PC-9 (cell line): ENCODE data around the gene SESN3. TPM values are rescaled to one million over a fixed set of nuclear protein-coding genes. Genes with fewer than 3 reads are reported as not detected.
A peak's percentile ranks its signal among the peaks of the same experiment; 100 is the strongest.

Experiments
- BruUV-seq: library from RNA; stranded (reverse); fragments of 400-500 nt; replicated peaks from 2 replicates; lab custom pipeline; 2021; lab: Mats Ljungman, UMichigan
- CTCF ChIA-PET: fragments of 300-600 bp; sonication (Branson Sonifier 250); formaldehyde crosslinking; loops from one replicate; lab custom pipeline; 2022; ENCODE audit warnings: antibody characterized with exemption; lab: Charles Lee
- POLR2A ChIA-PET: fragments of 300-600 bp; sonication (Branson Sonifier 250); formaldehyde crosslinking; loops from one replicate; lab custom pipeline; 2022; ENCODE audit warnings: antibody characterized with exemption; ENCODE audit not compliant: unreplicated experiment; lab: Charles Lee
- DNase-seq, 2 experiments: peaks; one replicate each; pipeline versions ENCODE4 v3.0.0 to v3.0.0-alpha.2; 2015 to 2022; ENCODE audit warnings: mixed read lengths in 1 of 2
- H2AFZ ChIP-seq: fragments of 200-600 bp; sonication (generic); 2 replicates; pipeline ENCODE4 v1.8.1; 2017; ENCODE audit warnings: antibody characterized with exemption
- H3F3A ChIP-seq: fragments of 200-600 bp; sonication (generic); 2 replicates; pipeline ENCODE4 v1.8.1; 2017; ENCODE audit warnings: antibody characterized with exemption, mild to moderate bottlenecking, low read depth; ENCODE audit not compliant: insufficient read depth
- H3K27ac ChIP-seq: fragments of 200-600 bp; sonication (generic); 2 replicates; pipeline ENCODE4 v1.6.1; 2016; ENCODE audit warnings: mixed run types
- H3K27me3 ChIP-seq: fragments of 200-600 bp; sonication (generic); 2 replicates; pipeline ENCODE4 v1.6.1; 2016; ENCODE audit warnings: low read depth, mixed run types; ENCODE audit not compliant: insufficient read depth
- H3K36me3 ChIP-seq: fragments of 200-600 bp; sonication (generic); 2 replicates; pipeline ENCODE4 v1.6.1; 2016; ENCODE audit warnings: low read depth, mixed run types
- H3K4me1 ChIP-seq: fragments of 200-600 bp; sonication (generic); replicated peaks from 2 replicates; pipeline ENCODE4 v1.6.1; 2016; ENCODE audit warnings: mixed run types; ENCODE audit not compliant: insufficient read depth
- H3K4me2 ChIP-seq: fragments of 200-600 bp; sonication (generic); 2 replicates; pipeline ENCODE4 v1.6.1; 2017; ENCODE audit warnings: mixed run types
- H3K4me3 ChIP-seq: fragments of 200-600 bp; sonication (generic); 2 replicates; pipeline ENCODE4 v1.6.1; 2016; ENCODE audit warnings: mixed run types
- H3K79me2 ChIP-seq: fragments of 200-600 bp; sonication (generic); 2 replicates; pipeline ENCODE4 v1.6.1; 2017; ENCODE audit warnings: low read depth, mixed run types
- H3K9me2 ChIP-seq: fragments of 200-600 bp; sonication (generic); 2 replicates; pipeline ENCODE4 v1.8.1; 2017; ENCODE audit warnings: mild to moderate bottlenecking; ENCODE audit not compliant: insufficient read depth
- H3K9me3 ChIP-seq: fragments of 200-600 bp; sonication (generic); 2 replicates; pipeline ENCODE4 v1.8.1; 2016; ENCODE audit warnings: low read depth; ENCODE audit not compliant: insufficient read depth
- H4K20me1 ChIP-seq: fragments of 200-600 bp; sonication (generic); 2 replicates; pipeline ENCODE4 v1.8.1; 2017; ENCODE audit not compliant: insufficient read depth
- EZH2 ChIP-seq: fragments of 200-600 bp; sonication (generic); IDR thresholded peaks from 2 replicates; pipeline ENCODE4 v1.8.0; 2017; ENCODE audit warnings: antibody characterized with exemption, low read depth
- intact Hi-C: fragments of 100-400 bp; cut with micrococcal nuclease; formaldehyde crosslinking; loops from one replicate; pipeline ENCODE4 v1.10.0; 2022; ENCODE audit not compliant: unreplicated experiment
- total RNA-seq: library from RNA; stranded (reverse); gene quantifications from 2 replicates; pipeline ENCODE4 v1.2.3, GENCODE V29; 2021
- TF ChIP-seq, protein P1 (sequence below): fragments of 200-600 bp; sonication (generic); conservative IDR thresholded peaks from 2 replicates; pipeline ENCODE4 v1.6.1; 2017; ENCODE audit warnings: mixed run types, antibody characterized with exemption, mild to moderate bottlenecking, moderate library complexity

Gene SESN3
- total RNA-seq, 1 experiment from 2014 or later: 0.85 TPM

DNA sequence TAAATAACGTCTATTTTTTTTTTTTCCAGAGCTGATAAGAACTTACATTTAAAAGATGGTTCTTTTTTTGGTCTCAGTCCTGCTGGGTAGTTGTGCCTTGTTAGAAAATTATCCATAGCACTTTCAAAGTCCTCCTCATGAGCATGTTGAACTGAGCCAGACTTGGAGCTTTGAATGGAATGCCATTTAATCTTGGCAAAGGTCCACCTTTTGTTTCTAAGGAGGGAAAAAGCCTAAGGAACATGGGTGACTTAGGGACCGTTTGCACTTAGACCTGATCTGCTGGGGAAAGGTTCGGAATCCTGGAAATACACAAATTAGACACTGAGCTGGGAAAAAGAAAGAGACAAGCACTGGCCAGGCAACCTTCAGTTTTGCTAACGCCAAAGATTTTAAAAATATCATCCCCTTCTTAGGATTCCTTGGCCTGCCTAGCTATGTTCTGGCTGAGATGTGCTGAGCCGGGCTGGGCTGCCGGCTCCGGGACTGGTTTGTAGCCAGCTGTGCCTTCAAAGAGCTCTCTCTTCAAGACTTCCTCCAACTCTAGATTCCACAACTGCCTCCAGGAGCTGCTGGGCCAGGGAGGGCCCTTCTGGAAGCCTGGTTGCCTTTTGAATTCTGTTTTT is 74.0 kb downstream of the SESN3 start:
- H3F3A ChIP-seq: peaks cover under 1% of the 10 kb centered on the region; the same call in 1 of the 2 replicates
- ChIA-PET CTCF (interaction anchor here (0.6 to 1.2 kb wide), 2 partner anchors 548 to 609 kb away, joined by 3 read pairs; no protein-coding TSS in a partner anchor), POLR2A (no interaction called here)
- TF ChIP-seq, protein P1, sequence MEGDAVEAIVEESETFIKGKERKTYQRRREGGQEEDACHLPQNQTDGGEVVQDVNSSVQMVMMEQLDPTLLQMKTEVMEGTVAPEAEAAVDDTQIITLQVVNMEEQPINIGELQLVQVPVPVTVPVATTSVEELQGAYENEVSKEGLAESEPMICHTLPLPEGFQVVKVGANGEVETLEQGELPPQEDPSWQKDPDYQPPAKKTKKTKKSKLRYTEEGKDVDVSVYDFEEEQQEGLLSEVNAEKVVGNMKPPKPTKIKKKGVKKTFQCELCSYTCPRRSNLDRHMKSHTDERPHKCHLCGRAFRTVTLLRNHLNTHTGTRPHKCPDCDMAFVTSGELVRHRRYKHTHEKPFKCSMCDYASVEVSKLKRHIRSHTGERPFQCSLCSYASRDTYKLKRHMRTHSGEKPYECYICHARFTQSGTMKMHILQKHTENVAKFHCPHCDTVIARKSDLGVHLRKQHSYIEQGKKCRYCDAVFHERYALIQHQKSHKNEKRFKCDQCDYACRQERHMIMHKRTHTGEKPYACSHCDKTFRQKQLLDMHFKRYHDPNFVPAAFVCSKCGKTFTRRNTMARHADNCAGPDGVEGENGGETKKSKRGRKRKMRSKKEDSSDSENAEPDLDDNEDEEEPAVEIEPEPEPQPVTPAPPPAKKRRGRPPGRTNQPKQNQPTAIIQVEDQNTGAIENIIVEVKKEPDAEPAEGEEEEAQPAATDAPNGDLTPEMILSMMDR: no peak
- TF ChIP-seq EZH2: no peak
- H4K20me1 ChIP-seq: no peaks in the 10 kb centered on the region
- H3K79me2 ChIP-seq: no peaks in the 10 kb centered on the region
- intact Hi-C loops: no loop called here
- H3K4me3 ChIP-seq: no peak overlapping the region
- H3K27me3 ChIP-seq: no peaks in the 10 kb centered on the region
- DNase-seq: no peak
- H3K36me3 ChIP-seq: no peaks in the 10 kb centered on the region
- no peak overlapping the region for H3K4me2 ChIP-seq
- no TSS peak for BruUV-seq
- H3K9me2 ChIP-seq: no peaks in the 10 kb centered on the region
- 0 out of 2 replicates have a peak overlapping the region, but pooled peaks have one; percentile 9 for H2AFZ ChIP-seq
- H3K27ac ChIP-seq: no peak overlapping the region
- H3K9me3 ChIP-seq: no peaks in the 10 kb centered on the region
- no peaks in the 10 kb centered on the region for H3K4me1 ChIP-seq

DNA sequence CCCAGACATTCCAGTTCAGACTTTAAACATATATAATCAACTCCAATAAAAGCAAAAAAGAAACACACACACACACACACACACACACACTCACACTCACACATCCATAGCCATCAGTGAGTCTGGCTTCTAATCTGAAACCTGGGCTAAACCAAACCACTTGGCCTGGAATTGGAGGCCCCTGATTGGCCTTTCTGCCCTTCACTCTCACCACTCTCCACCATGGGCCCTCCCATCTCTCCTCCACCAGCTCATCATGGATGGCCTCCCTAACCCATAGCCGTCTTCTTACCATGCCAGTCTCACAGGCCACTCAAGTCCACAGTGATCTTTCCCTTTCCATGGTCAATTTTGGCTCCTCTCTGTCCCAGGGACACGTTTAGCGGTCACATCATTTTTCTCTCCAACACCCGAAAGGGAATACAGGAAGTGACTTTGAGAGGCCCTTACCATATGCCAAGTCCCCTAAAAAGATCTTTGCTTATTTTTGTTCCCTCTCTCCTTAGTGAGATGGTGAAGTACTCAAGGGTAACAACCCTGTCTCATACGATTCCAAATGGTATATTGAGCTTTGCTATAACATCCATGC is 74.8 kb downstream of the SESN3 start:
- intact Hi-C loops: no loop called here
- ChIA-PET POLR2A (no interaction called here), CTCF (interaction anchor here (1.2 kb wide), 1 partner anchor 549 kb away, joined by 3 read pairs; no protein-coding TSS in a partner anchor)
- H3K4me1 ChIP-seq: 0 out of 2 replicates have a peak, but pooled peaks cover 4% of the 10 kb centered on the region
- H3K9me2 ChIP-seq: no peaks in the 10 kb centered on the region
- H3K27ac ChIP-seq: no peak overlapping the region
- H4K20me1 ChIP-seq: no peaks in the 10 kb centered on the region
- no peak for DNase-seq
- H2AFZ ChIP-seq: no peak overlapping the region
- TF ChIP-seq EZH2: no peak
- TF ChIP-seq, protein P1: no peak
- no peaks in the 10 kb centered on the region for H3K9me3 ChIP-seq
- H3K4me3 ChIP-seq: no peak overlapping the region
- H3K27me3 ChIP-seq: no peaks in the 10 kb centered on the region
- H3K4me2 ChIP-seq: no peak overlapping the region
- BruUV-seq: no TSS peak
- H3F3A ChIP-seq: peaks cover 6% of the 10 kb centered on the region
- no peaks in the 10 kb centered on the region for H3K36me3 ChIP-seq
- no peaks in the 10 kb centered on the region for H3K79me2 ChIP-seq

DNA sequence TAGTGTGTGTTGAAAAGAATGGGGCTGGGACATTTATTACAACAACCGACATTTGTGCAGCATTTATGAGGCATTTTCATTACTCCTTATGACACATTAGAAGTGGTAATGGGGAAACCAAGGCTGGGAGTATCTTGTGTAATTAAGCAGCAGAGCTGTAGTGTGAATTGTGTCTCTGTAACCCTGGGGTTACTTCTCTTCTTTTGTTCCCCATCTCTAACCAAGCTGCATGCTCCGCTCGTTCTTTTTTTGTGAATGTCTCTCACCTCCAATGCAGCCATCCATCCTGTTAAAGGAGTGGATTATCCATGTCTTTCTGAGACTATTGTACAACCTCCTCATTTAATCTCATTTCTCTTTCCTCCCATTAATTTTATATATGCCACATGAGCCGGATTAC is 75.6 kb downstream of the SESN3 start:
- H3K4me2 ChIP-seq: no peak overlapping the region
- intact Hi-C loops: no loop called here
- H3K4me1 ChIP-seq: peaks cover 4% of the 10 kb centered on the region; the same call in 1 of the 2 replicates
- CTCF ChIA-PET: interaction anchor here (0.5 to 1.5 kb wide), 3 partner anchors 75 to 1269 kb away, joined by 3 to 4 read pairs (median 3); partner anchors contain the start of gene SRSF8
- no peaks in the 10 kb centered on the region for H3K9me2 ChIP-seq
- no TSS peak for BruUV-seq
- no peaks in the 10 kb centered on the region for H3K27me3 ChIP-seq
- no peak for TF ChIP-seq EZH2
- TF ChIP-seq, protein P1: no peak
- no peaks in the 10 kb centered on the region for H4K20me1 ChIP-seq
- POLR2A ChIA-PET: no interaction called here
- H3K4me3 ChIP-seq: no peak overlapping the region
- H3K36me3 ChIP-seq: no peaks in the 10 kb centered on the region
- no peak overlapping the region for H2AFZ ChIP-seq
- no peaks in the 10 kb centered on the region for H3K9me3 ChIP-seq
- H3K79me2 ChIP-seq: no peaks in the 10 kb centered on the region
- no peak overlapping the region for H3K27ac ChIP-seq
- peaks cover 14% of the 10 kb centered on the region for H3F3A ChIP-seq
- DNase-seq: no peak
